ENCODE results near the gene PIK3R1. TPM values are rescaled to one million over a fixed set of nuclear protein-coding genes. Genes with fewer than 3 reads are reported as not detected.
A peak's percentile ranks its signal among the peaks of the same experiment; 100 is the strongest.

The PIK3R1 gene
- total RNA-seq, 1 donor from 2014 or later: 89.7 TPM

DNA sequence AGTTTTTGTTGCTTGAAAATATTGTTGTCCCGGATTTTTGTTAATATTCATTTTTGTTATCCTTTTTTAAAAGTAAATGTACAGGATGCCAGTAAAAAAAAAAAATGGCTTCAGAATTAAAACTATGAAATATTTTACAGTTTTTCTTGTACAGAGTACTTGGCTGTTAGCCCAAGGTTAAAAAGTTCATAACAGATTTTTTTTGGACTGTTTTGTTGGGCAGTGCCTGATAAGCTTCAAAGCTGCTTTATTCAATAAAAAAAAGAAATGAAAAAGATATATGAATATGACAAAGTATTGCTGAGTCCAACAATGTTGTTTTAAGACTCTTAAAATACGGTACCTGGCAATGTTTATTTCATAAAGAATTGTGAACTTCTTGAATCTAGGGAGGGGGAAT is 82.9 kb downstream of the PIK3R1 start:
- TF ChIP-seq, protein P1, sequence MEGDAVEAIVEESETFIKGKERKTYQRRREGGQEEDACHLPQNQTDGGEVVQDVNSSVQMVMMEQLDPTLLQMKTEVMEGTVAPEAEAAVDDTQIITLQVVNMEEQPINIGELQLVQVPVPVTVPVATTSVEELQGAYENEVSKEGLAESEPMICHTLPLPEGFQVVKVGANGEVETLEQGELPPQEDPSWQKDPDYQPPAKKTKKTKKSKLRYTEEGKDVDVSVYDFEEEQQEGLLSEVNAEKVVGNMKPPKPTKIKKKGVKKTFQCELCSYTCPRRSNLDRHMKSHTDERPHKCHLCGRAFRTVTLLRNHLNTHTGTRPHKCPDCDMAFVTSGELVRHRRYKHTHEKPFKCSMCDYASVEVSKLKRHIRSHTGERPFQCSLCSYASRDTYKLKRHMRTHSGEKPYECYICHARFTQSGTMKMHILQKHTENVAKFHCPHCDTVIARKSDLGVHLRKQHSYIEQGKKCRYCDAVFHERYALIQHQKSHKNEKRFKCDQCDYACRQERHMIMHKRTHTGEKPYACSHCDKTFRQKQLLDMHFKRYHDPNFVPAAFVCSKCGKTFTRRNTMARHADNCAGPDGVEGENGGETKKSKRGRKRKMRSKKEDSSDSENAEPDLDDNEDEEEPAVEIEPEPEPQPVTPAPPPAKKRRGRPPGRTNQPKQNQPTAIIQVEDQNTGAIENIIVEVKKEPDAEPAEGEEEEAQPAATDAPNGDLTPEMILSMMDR (IDR thresholded peaks at IDR 0.05; ENCODE audit: unreplicated experiment): no peak
- Mint-ChIP-seq H3K27me3 (no peaks in the 10 kb centered on the region), H3K27ac (no peak overlapping the region), H3K9me3 (ENCODE audit: low read depth) (no peaks in the 10 kb centered on the region), H3K4me1 (ENCODE audit: low read depth) (peaks cover 8% of the 10 kb centered on the region), H3K36me3 (ENCODE audit: insufficient read depth) (peaks cover 59% of the 10 kb centered on the region), H3K4me3 (ENCODE audit: low read depth) (no peak overlapping the region)
- DNase-seq (ENCODE audit: low spot score, unreplicated experiment): no peak

DNA sequence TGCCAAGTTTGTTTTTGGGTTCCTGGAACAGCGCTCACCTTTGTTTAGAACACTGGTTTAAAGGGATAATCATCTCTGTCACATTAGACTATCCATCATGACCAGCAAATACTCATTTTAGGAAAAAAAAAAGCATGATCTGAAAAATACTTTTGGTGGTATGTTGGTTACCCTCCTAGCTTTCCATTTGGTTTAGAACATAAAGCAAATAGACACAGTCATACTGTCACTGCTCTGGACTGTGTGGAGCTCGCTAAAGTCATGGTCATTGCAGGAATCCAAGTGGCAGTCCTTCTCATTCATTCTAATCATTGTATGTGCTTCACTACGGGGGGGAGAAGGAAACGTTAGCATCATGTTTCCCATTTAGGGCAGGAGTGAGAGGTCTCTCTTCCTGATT is 83.5 kb downstream of the PIK3R1 start:
- H3K27me3 Mint-ChIP-seq: no peaks in the 10 kb centered on the region
- H3K4me3 Mint-ChIP-seq (ENCODE audit: low read depth): no peak overlapping the region
- H3K4me1 Mint-ChIP-seq (ENCODE audit: low read depth): peaks cover 14% of the 10 kb centered on the region
- peak overlapping the region; percentile 19 for H3K27ac Mint-ChIP-seq
- TF ChIP-seq, protein P1 (IDR thresholded peaks at IDR 0.05; ENCODE audit: unreplicated experiment): no peak
- H3K36me3 Mint-ChIP-seq (ENCODE audit: insufficient read depth): peaks cover 53% of the 10 kb centered on the region
- H3K9me3 Mint-ChIP-seq (ENCODE audit: low read depth): no peaks in the 10 kb centered on the region
- DNase-seq (ENCODE audit: low spot score, unreplicated experiment): no peak

- TF ChIP-seq, protein P1 (IDR thresholded peaks at IDR 0.05; ENCODE audit: unreplicated experiment): no peak
- no peaks in the 10 kb centered on the region for H3K9me3 Mint-ChIP-seq (ENCODE audit: low read depth)
- H3K36me3 Mint-ChIP-seq (ENCODE audit: insufficient read depth): peaks cover 49% of the 10 kb centered on the region
- H3K4me1 Mint-ChIP-seq (ENCODE audit: low read depth): peaks cover 18% of the 10 kb centered on the region
- H3K27ac Mint-ChIP-seq: no peak overlapping the region
- no peaks in the 10 kb centered on the region for H3K27me3 Mint-ChIP-seq
- H3K4me3 Mint-ChIP-seq (ENCODE audit: low read depth): no peak overlapping the region
- DNase-seq (ENCODE audit: low spot score, unreplicated experiment): no peak
These were observed 84.0 kb downstream of the PIK3R1 start for GRCh38 chr5:68299575-68299974.

GRCh38 chr5:68303038-68303738 is 87.6 kb downstream of the PIK3R1 start:
- Mint-ChIP-seq H3K36me3 (ENCODE audit: insufficient read depth) (peaks cover 23% of the 10 kb centered on the region), H3K9me3 (ENCODE audit: low read depth) (no peaks in the 10 kb centered on the region), H3K4me3 (ENCODE audit: low read depth) (no peak overlapping the region), H3K27me3 (no peaks in the 10 kb centered on the region), H3K4me1 (ENCODE audit: low read depth) (peaks cover 22% of the 10 kb centered on the region), H3K27ac (no peak overlapping the region)
- TF ChIP-seq, protein P1 (IDR thresholded peaks at IDR 0.05; ENCODE audit: unreplicated experiment): no peak
- DNase-seq (ENCODE audit: low spot score, unreplicated experiment): no peak

DNA sequence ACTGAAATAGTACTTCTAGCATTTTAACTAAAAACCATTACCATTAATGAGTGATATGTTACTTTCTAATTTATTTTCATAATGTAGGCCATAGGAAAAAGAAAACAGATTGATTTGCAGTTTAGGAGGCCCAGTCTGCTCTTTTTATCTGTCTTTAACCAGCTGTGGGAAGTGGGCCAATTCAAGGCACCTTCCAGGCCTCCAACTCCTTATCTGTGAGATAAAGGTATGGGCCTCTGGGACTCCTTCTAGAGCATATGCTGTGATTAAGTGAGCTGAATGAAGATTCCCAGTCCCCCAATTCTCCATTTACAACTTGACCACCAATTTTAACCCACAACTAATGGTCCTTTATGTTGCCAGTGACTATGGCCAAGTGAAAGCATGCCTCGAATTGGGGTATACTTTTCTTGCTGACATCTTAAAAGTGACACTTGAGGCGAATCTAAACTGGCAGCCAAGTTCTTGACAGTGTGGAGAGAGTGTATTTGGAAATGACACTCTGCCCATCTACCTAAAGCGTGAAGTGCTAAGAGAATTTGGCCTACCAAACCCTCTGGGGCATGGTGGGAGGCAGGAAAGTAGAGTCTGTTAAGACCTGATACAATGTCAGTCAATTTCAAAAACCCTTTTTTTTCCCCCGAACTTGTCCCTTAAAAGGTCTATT is 88.3 kb downstream of the PIK3R1 start:
- Mint-ChIP-seq H3K36me3 (ENCODE audit: insufficient read depth) (peaks cover 20% of the 10 kb centered on the region), H3K27ac (no peak overlapping the region), H3K4me1 (ENCODE audit: low read depth) (peaks cover 22% of the 10 kb centered on the region), H3K4me3 (ENCODE audit: low read depth) (no peak overlapping the region), H3K27me3 (no peaks in the 10 kb centered on the region), H3K9me3 (ENCODE audit: low read depth) (no peaks in the 10 kb centered on the region)
- no peak for DNase-seq (ENCODE audit: low spot score, unreplicated experiment)
- TF ChIP-seq, protein P1 (IDR thresholded peaks at IDR 0.05; ENCODE audit: unreplicated experiment): no peak
